ENCODE results near the gene PRRX2. TPM values are rescaled to one million over a fixed set of nuclear protein-coding genes. Genes with fewer than 3 reads are reported as not detected.

The PRRX2 gene
- total and polyA plus RNA-seq, 9 of the 15 experiments (the other 6 are each of a cell fraction or from before 2014, with no cell fraction given) = 0.21 TPM; not detected in 8

GRCh38 chr9:129688285-129689043 is 23.0 kb downstream of the PRRX2 start:
- ChIA-PET POLR2A (interaction anchor here (0.6 to 1.5 kb wide), 4 partner anchors 21 to 50 kb away, joined by 3 to 5 read pairs (median 4); no protein-coding TSS in a partner anchor), CTCF (ENCODE audit: low intra/inter-chr PET ratio) (no interaction called here)
- H4K20me1 ChIP-seq (replicated peaks; ENCODE audit: control insufficient read depth, insufficient read depth, low read length) = 0 out of 2 replicates have a peak, but pooled peaks cover 3% of the 10 kb centered on the region
- H3K4me3 ChIP-seq = no peak overlapping the region
- intact Hi-C loops (cut with micrococcal nuclease) = loop anchor here (5.0 kb wide), 1 partner anchor 1391 kb away; no protein-coding TSS in a partner anchor
- no peaks in the 10 kb centered on the region for H3K79me2 ChIP-seq (ENCODE audit: control insufficient read depth, insufficient read depth, low read length)
- DNase-seq (ENCODE audit: extremely low read depth in 1 of 4, low spot score in 3 of 4) = no peak
- no TSS peak for BruUV-seq (replicated peaks)
- H3K9ac ChIP-seq (ENCODE audit: insufficient read depth in 1 of 2, low read depth in 2 of 2, low read length in 2 of 2) = no peak overlapping the region
- no peak overlapping the region for H3K4me2 ChIP-seq (ENCODE audit: insufficient read depth, low read length)
- peaks cover 0 to 15% of the 10 kb centered on the region in 2 experiments; a peak in 3 of 5 replicates for H3K4me1 ChIP-seq (replicated peaks in 1 of 2; ENCODE audit: control insufficient read depth in 2 of 2, insufficient read depth in 2 of 2, low read length in 2 of 2)
- ATAC-seq = peak; percentile 59
- peaks cover 7% of the 10 kb centered on the region for H3K9me1 ChIP-seq (ENCODE audit: control insufficient read depth, insufficient read depth, low read length)
- no peaks in the 10 kb centered on the region for H3K36me3 ChIP-seq (ENCODE audit: control insufficient read depth, insufficient read depth, low read length)
- no peak overlapping the region for H3K27ac ChIP-seq (ENCODE audit: extremely low read depth, low read depth, low read length)
- H3K27me3 ChIP-seq (ENCODE audit: control insufficient read depth in 2 of 2, insufficient read depth in 2 of 2, low read length in 2 of 2) = peaks cover 20 to 48% of the 10 kb centered on the region in 2 experiments; a peak in 4 of 5 replicates
- in situ Hi-C loops (cut with MboI) = no loop called here
- no peak overlapping the region for H2AFZ ChIP-seq (ENCODE audit: low read depth, low read length)
- FAIRE-seq = no peak
- H3K9me3 ChIP-seq (replicated peaks; ENCODE audit: control insufficient read depth, insufficient read depth, low read depth, low read length) = no peaks in the 10 kb centered on the region
- WGBS (ENCODE audit: insufficient coverage, low coverage, missing lambda C conversion rate) = 6% methylated on average over 11 of the region's 11 CpGs
- 0 out of 2 replicates have a peak, but pooled peaks have one; percentile 26 for TF ChIP-seq SP1 (CRISPR knock-in tag; IDR thresholded peaks at IDR 0.05)
- TF ChIP-seq MED1 (CRISPR knock-in tag; IDR thresholded peaks at IDR 0.05; ENCODE audit: borderline replicate concordance) = 0 out of 2 replicates have a peak, but pooled peaks have one; percentile 59
- peak; percentile 35 to 55 (median 47) for TF ChIP-seq CTCF (IDR thresholded peaks at IDR 0.05 in 2 of 3, conservative IDR thresholded peaks at IDR 0.05 in 1 of 3; ENCODE audit: insufficient read depth in 2 of 3, low read depth in 1 of 3, low read length in 3 of 3)
- 0 out of 2 replicates have a peak, but pooled peaks have one; percentile 24 for TF ChIP-seq MTA3 (IDR thresholded peaks at IDR 0.05; ENCODE audit: borderline replicate concordance)
- TF ChIP-seq REST (IDR thresholded peaks at IDR 0.05; ENCODE audit: borderline replicate concordance) = peak; percentile 15; the same call in 1 of the 2 replicates
- TF ChIP-seq REST (CRISPR knock-in tag; IDR thresholded peaks at IDR 0.05; ENCODE audit: low read depth) = no peak
- no peak for TF ChIP-seq ZNF696 (CRISPR knock-in tag; conservative IDR thresholded peaks at IDR 0.05)
- TF ChIP-seq RAD21 (CRISPR knock-in tag; conservative IDR thresholded peaks at IDR 0.05 in 1 of 2, IDR thresholded peaks at IDR 0.05 in 1 of 2) = peak in 1 of 2 experiments; percentile 57; a peak in 3 of 4 replicates
- 0 out of 2 replicates have a peak, but pooled peaks have one; percentile 22 for TF ChIP-seq CTBP1 (IDR thresholded peaks at IDR 0.05; ENCODE audit: borderline replicate concordance)
- TF ChIP-seq GATA2 (CRISPR knock-in tag; IDR thresholded peaks at IDR 0.05) = no peak
- TF ChIP-seq MAFF (IDR thresholded peaks at IDR 0.05; ENCODE audit: low read length) = no peak

Measured in K562 (cell line).